HCT116 (cell line): ENCODE data around the gene ARHGAP10.

Experiments used
- CBX3 ChIP-seq: IDR thresholded peaks from 2 replicates; pipeline ENCODE4 v1.6.1; 2012; ENCODE audit warnings: low read depth
- CTCF ChIP-seq, 3 experiments: fragments of 200-600 bp in 1 of 3; sonication (generic) in 1 of 3; IDR thresholded peaks in 2 of 3; conservative IDR thresholded peaks in 1 of 3; 2 replicates each; pipeline ENCODE4 v1.5.1; 2012 to 2017; ENCODE audit warnings: low read depth in 2 of 3, low read length in 2 of 3, antibody characterized with exemption in 1 of 3, borderline replicate concordance in 1 of 3, control low read depth in 1 of 3, mild to moderate bottlenecking in 1 of 3, mixed read lengths in 1 of 3, mixed run types in 1 of 3, moderate library complexity in 1 of 3; ENCODE audit not compliant: insufficient read depth in 1 of 3
- EGR1 ChIP-seq: IDR thresholded peaks from 2 replicates; pipeline ENCODE4 v1.6.1; 2012; ENCODE audit warnings: low read depth
- EZH2 ChIP-seq: fragments of 200-600 bp; sonication (generic); IDR thresholded peaks from 2 replicates; pipeline ENCODE4 v1.6.1; 2017; ENCODE audit warnings: antibody characterized with exemption, mixed run types
- EZH2phosphoT487 ChIP-seq: fragments of 200-600 bp; IDR thresholded peaks from 2 replicates; pipeline ENCODE4 v1.6.1; 2018; ENCODE audit warnings: antibody characterized with exemption, borderline replicate concordance
- POLR2A ChIP-seq: IDR thresholded peaks from 2 replicates; pipeline ENCODE4 v1.7.0; 2011; ENCODE audit warnings: borderline replicate concordance; ENCODE audit not compliant: insufficient read depth, insufficient read length; ENCODE audit errors: extremely low read depth
- POLR2AphosphoS5 ChIP-seq: IDR thresholded peaks from 2 replicates; pipeline ENCODE4 v1.6.1; 2011; ENCODE audit warnings: mild to moderate bottlenecking, low read depth, low read length, moderate library complexity
- RAD21 ChIP-seq: IDR thresholded peaks from 2 replicates; pipeline ENCODE4 v1.6.1; 2012; ENCODE audit warnings: low read depth, mild to moderate bottlenecking
- REST ChIP-seq: IDR thresholded peaks from 2 replicates; pipeline ENCODE4 v1.6.1; 2012; ENCODE audit warnings: low read depth
- SIN3A ChIP-seq: IDR thresholded peaks from 2 replicates; pipeline ENCODE4 v1.6.1; 2012; ENCODE audit warnings: low read depth
- SP1 ChIP-seq: IDR thresholded peaks from 2 replicates; pipeline ENCODE4 v1.6.1; 2012; ENCODE audit warnings: low read depth
- SRF ChIP-seq: IDR thresholded peaks from 2 replicates; pipeline ENCODE4 v1.6.1; 2012; ENCODE audit warnings: low read depth
- ZFX ChIP-seq: fragments of 450-650 bp; IDR thresholded peaks from 2 replicates; pipeline ENCODE4 v1.6.1; 2017
- ZNF274 ChIP-seq: fragments of 200-500 bp; sonication (Bioruptor generic); IDR thresholded peaks from 2 replicates; pipeline ENCODE4 v1.6.1; 2014; ENCODE audit warnings: mild to moderate bottlenecking, low read depth, low read length, inconsistent platforms

- TF ChIP-seq CTCF (IDR thresholded peaks at IDR 0.05 in 2 of 3, conservative IDR thresholded peaks at IDR 0.05 in 1 of 3; ENCODE audit: borderline replicate concordance in 1 of 3, insufficient read depth in 1 of 3, low read depth in 2 of 3, low read length in 2 of 3) (no peak), POLR2A (no peak), REST (no peak), ZFX (no peak), EZH2 (no peak), EGR1 (no peak), RAD21 (no peak), SRF (no peak), EZH2phosphoT487 (no peak), POLR2AphosphoS5 (no peak), SIN3A (no peak), CBX3 (no peak), SP1 (no peak), ZNF274 (no peak)
Observed at GRCh38 chr4:147770831-147771230, 38.9 kb downstream of the ARHGAP10 start.
